GM12878 (cell line): Measurements from ENCODE around the gene COL23A1. TPM values are rescaled to one million over a fixed set of nuclear protein-coding genes. Genes with fewer than 3 reads are reported as not detected.

Source experiments
- ATAC-seq: fragments of 200-7000 bp; cut with Tn5 transposase; 3 replicates; pipeline ENCODE4 v1.9.1; 2020; ENCODE audit warnings: mild to moderate bottlenecking, moderate library complexity
- BruUV-seq: library from RNA; stranded (reverse); fragments of 400-500 nt; replicated peaks from 2 replicates; lab custom pipeline; 2021; lab: Mats Ljungman, UMichigan
- CTCF ChIA-PET: fragments of 300-600 bp; sonication (Branson Sonifier 250); formaldehyde crosslinking; extraction: SDS; loops from one replicate; lab custom pipeline; 2021; ENCODE audit warnings: inconsistent platforms; lab: Yijun Ruan, JAX
- POLR2A ChIA-PET: fragments of 350-600 bp; formaldehyde crosslinking; extraction: SDS; loops from one replicate; lab custom pipeline; 2021; ENCODE audit warnings: inconsistent platforms; lab: Charles Lee
- RAD21 ChIA-PET: fragments of 300-600 bp; sonication (Branson Sonifier 250); formaldehyde crosslinking; loops from one replicate; lab custom pipeline; 2023; ENCODE audit warnings: antibody characterized with exemption; ENCODE audit not compliant: unreplicated experiment; lab: Charles Lee
- SMC1A ChIA-PET: fragments of 300-600 bp; sonication (Branson Sonifier 250); formaldehyde crosslinking; loops from one replicate; lab custom pipeline; 2023; ENCODE audit not compliant: unreplicated experiment, uncharacterized antibody; lab: Charles Lee
- DNase-seq: peaks from one replicate; pipeline ENCODE4 v3.0.0-alpha.2; 2011; ENCODE audit warnings: low read depth, low spot score
- FAIRE-seq: peaks from 3 replicates; lab custom pipeline; 2011; peaks lifted over from hg19 to GRCh38; lab: Jason Lieb, UNC
- H2AFZ ChIP-seq: 2 replicates; pipeline ENCODE4 v1.6.0; 2011; ENCODE audit warnings: low read depth, low read length, control low read depth; ENCODE audit not compliant: control insufficient read depth
- H3K27ac ChIP-seq: 2 replicates; pipeline ENCODE4 v1.5.1; 2011; ENCODE audit warnings: control low read depth; ENCODE audit not compliant: control insufficient read depth, insufficient read depth
- H3K27me3 ChIP-seq, 2 experiments: replicated peaks in 1 of 2; 2 replicates each; pipeline versions ENCODE4 v1.6.0 to v1.6.1; 2011; ENCODE audit warnings: low read length in 1 of 2; ENCODE audit not compliant: control insufficient read depth in 2 of 2, insufficient read depth in 2 of 2
- H3K36me3 ChIP-seq, 2 experiments: 2 replicates each; pipeline ENCODE4 v1.5.1; 2011; ENCODE audit warnings: low read length in 1 of 2; ENCODE audit not compliant: control insufficient read depth in 2 of 2, insufficient read depth in 2 of 2
- H3K4me1 ChIP-seq: 2 replicates; pipeline ENCODE4 v1.6.1; 2011; ENCODE audit warnings: mild to moderate bottlenecking, low read length, moderate library complexity, mixed read lengths; ENCODE audit not compliant: control insufficient read depth, insufficient read depth
- H3K4me2 ChIP-seq: 2 replicates; pipeline ENCODE4 v1.6.0; 2011; ENCODE audit warnings: control low read depth; ENCODE audit not compliant: control insufficient read depth, insufficient read depth
- H3K4me3 ChIP-seq: fragments of 200-600 bp; sonication (generic); 2 replicates; pipeline ENCODE4 v1.5.1; 2016
- H3K79me2 ChIP-seq: 2 replicates; pipeline ENCODE4 v1.6.0; 2011; ENCODE audit warnings: low read length; ENCODE audit not compliant: control insufficient read depth, insufficient read depth
- H3K9ac ChIP-seq: 2 replicates; pipeline ENCODE4 v1.8.0; 2011; ENCODE audit warnings: low read length, control low read depth, mixed read lengths; ENCODE audit not compliant: control insufficient read depth, insufficient read depth
- H3K9me3 ChIP-seq: replicated peaks from 3 replicates; pipeline ENCODE4 v1.5.1; 2011; ENCODE audit warnings: mild to moderate bottlenecking, low read length; ENCODE audit not compliant: control insufficient read depth, insufficient read depth
- H4K20me1 ChIP-seq: 2 replicates; pipeline ENCODE4 v1.6.0; 2011; ENCODE audit not compliant: control insufficient read depth, insufficient read depth
- CBFB ChIP-seq: IDR thresholded peaks from 2 replicates; pipeline ENCODE4 v1.6.1; 2016; ENCODE audit warnings: antibody characterized with exemption, low read depth
- NR2F1 ChIP-seq: fragments of 450-650 bp; conservative IDR thresholded peaks from 2 replicates; pipeline ENCODE4 v1.6.1; 2017; ENCODE audit warnings: mild to moderate bottlenecking
- WGBS: methylation state at CpG from one replicate; pipeline ENCODE4 v1.1.6; 2016; ENCODE audit warnings: low lambda C conversion rate; ENCODE audit not compliant: insufficient replicate concordance, insufficient coverage; ENCODE audit errors: missing lambda C conversion rate; 5-methylcytosine and 5-hydroxymethylcytosine counted together
- in situ Hi-C: fragments of 300-500 bp; cut with MboI; formaldehyde crosslinking; loops from 9 replicates; pipeline ENCODE4 v1.14.3; 2018; ENCODE audit warnings: mixed read lengths
- intact Hi-C: fragments of 100-400 bp; cut with micrococcal nuclease; formaldehyde crosslinking; loops from one replicate; pipeline ENCODE4 v1.14.2; 2022; ENCODE audit not compliant: unreplicated experiment
- polyA plus RNA-seq, 11 experiments: library from polyadenylated mRNA; depleted of rRNA in 4 of 11; unstranded in 6 of 11; stranded (reverse) in 5 of 11; fragments of >200 nt; fragmentation: Nextera tagmentation in 4 of 11; fragmentation: Illumina TruSeq in 1 of 11; extraction: Ambion mirVana in 4 of 11; extraction: Trizol in 1 of 11; gene quantifications; 1 replicate in 1 of 11; 2 replicates in 10 of 11; pipeline versions ENCODE4 v1.2.1 to v1.2.3, GENCODE V29; 2011 to 2016; ENCODE audit warnings: inconsistent platforms in 2 of 11, missing spikeins in 2 of 11, low read depth in 1 of 11
- total RNA-seq, 4 experiments: library from RNA; depleted of rRNA in 3 of 4; stranded (reverse); fragments of >200 nt in 3 of 4; fragmentation: Illumina TruSeq in 1 of 4; extraction: Trizol in 1 of 4; gene quantifications; 2 replicates each; pipeline versions ENCODE4 v1.2.1 to v1.2.3, GENCODE V29; 2013 to 2021

COL23A1 gene
- total and polyA plus RNA-seq, 10 of the 15 experiments (the other 5 are each of a cell fraction or from before 2014, with no cell fraction given), result 0.03 to 0.83 (median 0.09) TPM; not detected in 5

DNA sequence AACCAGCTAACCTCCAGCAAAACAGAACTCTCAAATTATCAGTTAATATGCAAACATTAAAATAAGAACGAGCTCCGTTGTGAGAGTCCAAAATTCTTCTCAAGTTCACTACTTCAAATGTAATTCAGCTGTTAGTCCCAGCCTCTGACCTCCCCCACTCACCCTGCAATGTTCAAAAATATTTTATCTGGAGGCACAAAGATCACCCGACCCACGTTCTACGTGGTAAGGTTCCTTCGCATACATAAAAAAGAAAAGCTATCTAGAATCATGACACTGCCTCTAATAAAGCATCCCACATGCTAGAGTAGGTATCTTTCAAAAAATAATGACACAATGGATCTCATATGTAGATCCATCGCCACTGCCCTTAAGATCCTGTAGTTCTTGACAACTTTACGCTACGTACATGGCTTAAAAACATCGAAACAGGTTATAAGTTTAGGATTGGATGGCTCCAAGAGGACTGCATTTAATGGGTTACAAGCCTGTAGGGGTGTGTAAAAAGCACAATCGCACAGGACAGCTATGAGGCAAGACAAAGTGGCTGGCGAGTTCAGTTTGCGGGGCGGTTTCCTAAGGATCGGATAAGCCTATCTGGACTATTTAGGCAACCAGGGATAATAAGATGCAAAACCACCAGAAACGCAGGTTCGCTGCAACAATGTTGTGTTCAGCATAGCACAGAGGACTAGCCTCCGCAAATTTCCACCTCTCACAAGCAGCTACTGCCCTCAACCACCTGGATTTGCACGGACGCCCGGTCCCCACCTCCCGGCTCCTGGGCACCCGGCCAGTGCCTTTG is 35.7 kb upstream of the COL23A1 start:
- ChIA-PET SMC1A (interaction anchor here (0.9 to 2.4 kb wide), 5 partner anchors 8 to 214 kb away, joined by 4 to 10 read pairs (median 5); no protein-coding TSS in a partner anchor), RAD21 (interaction anchor here (0.5 to 1.9 kb wide), 3 partner anchors 11 to 105 kb away, joined by 3 to 7 read pairs (median 4); partner anchors contain the start of gene ZNF354A), POLR2A (interaction anchor here (0.5 to 2.5 kb wide), 5 partner anchors 10 to 1054 kb away, joined by 3 to 7 read pairs (median 5); partner anchors contain the start of genes HNRNPH1 and ZNF354A), CTCF (interaction anchor here (0.6 to 2.5 kb wide), 4 partner anchors 9 to 1288 kb away, joined by 3 to 11 read pairs (median 4); no protein-coding TSS in a partner anchor)
- Histone ChIP-seq H3K27ac (peak overlapping the region; percentile 95), H3K27me3 (no peaks in the 10 kb centered on the region), H3K9ac (peak overlapping the region; percentile 99), H3K36me3 (peaks cover 0 to 8% of the 10 kb centered on the region in 2 experiments; a peak in 3 of 4 replicates), H3K4me2 (peak overlapping the region; percentile 68), H3K79me2 (peaks cover 55% of the 10 kb centered on the region), H3K4me1 (no peaks in the 10 kb centered on the region), H4K20me1 (no peaks in the 10 kb centered on the region), H2AFZ (peak overlapping the region; percentile 97), H3K4me3 (peak overlapping the region; percentile 79), H3K9me3 (no peaks in the 10 kb centered on the region; the same call in 2 of the 3 replicates)
- no peak for DNase-seq
- BruUV-seq, result no TSS peak
- ATAC-seq, result peak; percentile 35
- under 1% methylated on average over 23 of the region's 23 CpGs for WGBS
- in situ Hi-C loops (loop anchor here (10.0 kb wide), 1 partner anchor 919 kb away; no protein-coding TSS in a partner anchor), intact Hi-C loops (loop anchor here (10.0 kb wide), 2 partner anchors 229 to 929 kb away; partner anchors contain the start of genes RUFY1 and ZNF354B)
- TF ChIP-seq NR2F1, result no peak
- TF ChIP-seq CBFB, result peak; percentile 5; the same call in 1 of the 2 replicates
- no peak for FAIRE-seq
